GM19463 (cell line): ENCODE results near the gene MAP1LC3A.
A peak's percentile ranks its signal among the peaks of the same experiment; 100 is the strongest.

Experiments used
- ATAC-seq: cut with Tn5 transposase; IDR thresholded peaks from one replicate; pipeline ENCODE4 v1.9.1; 2021; ENCODE audit warnings: mild to moderate bottlenecking, moderate library complexity; ENCODE audit not compliant: unreplicated experiment

MAP1LC3A gene

DNA sequence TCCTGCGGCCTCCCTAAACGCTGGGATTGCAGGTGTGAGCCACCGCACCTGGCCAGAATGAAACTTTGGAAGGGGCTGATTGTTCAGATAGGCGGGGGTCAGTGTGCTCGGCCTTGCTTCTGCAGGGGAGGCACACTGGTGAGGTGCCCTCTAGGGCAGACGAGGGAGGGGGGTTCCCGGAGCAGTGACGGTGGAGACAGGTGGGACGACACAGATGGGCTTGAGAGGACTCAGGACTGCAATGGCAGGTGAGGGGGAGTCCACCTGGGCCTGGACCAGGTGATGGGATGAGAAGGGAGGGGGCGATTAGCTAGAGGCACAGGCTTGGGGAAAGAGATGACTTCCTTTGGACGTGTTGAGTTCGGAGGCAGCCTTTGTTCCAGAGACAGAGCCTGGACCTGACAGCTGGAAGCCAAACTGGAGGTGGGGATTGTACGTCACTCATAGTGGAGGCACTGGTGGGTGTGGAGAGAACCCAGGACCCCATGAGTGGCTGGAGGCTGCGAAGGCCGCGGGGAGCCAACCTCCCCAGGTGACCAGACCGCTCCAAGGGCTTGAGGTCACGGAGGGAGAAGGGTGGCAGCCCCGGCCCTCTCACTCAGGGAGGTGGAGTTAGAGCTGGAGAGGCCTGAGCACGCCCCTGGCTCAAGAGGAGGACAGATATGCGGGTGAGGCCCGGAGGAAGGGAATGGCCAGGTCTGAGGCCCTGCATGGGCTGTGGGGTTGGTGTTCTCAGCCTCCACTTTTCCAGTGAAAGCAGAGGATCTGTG lies 10.5 kb upstream of the MAP1LC3A start:
- ATAC-seq = no peak

DNA sequence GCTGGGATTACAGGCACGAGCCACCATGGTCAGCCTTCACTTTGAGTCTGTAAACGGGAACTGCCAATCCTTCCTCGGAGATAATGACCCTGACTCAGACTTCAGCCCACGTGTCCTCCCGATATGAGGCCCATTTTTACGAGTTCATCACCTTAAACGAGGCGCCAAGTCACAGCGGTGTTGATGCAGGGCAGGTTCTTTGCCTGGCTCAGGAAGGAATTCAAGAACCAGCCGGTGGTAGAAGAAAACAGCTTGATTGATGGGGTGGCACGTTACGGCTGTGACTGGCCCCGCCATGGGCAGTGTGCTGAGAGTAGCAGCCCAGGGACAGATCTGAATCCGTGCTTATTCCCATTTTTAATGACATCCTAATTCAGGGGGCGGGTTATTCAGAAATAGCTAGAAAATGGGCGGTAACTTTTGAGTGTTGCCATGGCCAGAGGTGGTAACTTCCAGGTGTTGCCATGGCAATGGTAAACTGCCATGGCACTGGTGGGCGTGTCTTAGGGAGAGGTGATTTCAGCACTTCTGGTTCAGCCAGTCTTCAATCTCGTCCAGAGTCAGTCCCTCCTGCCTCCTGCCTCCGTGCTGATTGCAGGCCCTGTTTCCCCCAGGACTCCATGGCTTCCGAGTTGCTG lies 9.1 kb upstream of the MAP1LC3A start:
- no peak for ATAC-seq

DNA sequence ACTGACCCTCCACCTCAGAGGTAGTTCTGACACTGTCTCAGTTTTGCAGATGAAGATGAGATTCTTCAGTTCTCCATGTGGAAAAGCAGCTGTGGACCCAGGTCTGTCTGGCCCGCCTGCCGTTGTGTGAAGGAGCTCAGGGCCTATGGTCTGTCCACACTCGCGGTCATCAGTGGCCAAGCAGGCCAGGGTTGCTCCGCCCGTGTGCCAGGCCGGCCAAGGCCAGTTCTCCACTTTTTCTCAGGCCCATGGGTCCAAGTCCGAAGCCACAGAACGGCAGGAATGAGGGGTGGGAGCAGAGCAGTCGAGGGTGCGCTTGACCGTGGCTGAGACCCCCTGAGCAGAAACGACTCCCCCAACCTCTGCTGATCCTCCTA lies 8.6 kb upstream of the MAP1LC3A start:
- no peak for ATAC-seq

DNA sequence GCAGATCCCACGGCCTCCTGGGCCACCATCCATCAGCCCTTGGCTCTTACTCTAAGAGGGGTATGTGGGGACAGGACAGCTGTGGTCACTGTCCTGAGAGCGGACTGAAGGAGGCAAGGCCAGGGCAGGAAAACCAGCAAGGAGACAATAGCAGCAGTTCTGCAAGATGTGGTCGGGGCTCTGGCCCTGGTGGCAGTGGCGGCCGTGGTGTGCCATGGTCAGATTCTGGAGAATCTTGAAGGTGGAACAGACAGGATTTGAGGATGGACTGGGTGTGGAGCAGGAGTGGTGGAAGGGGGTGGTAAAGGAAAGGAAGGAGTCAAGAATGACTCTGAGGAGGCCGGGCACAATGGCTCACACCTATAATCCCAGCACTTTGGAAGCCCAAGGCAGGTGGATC lies 5.9 kb upstream of the MAP1LC3A start:
- no peak for ATAC-seq

DNA sequence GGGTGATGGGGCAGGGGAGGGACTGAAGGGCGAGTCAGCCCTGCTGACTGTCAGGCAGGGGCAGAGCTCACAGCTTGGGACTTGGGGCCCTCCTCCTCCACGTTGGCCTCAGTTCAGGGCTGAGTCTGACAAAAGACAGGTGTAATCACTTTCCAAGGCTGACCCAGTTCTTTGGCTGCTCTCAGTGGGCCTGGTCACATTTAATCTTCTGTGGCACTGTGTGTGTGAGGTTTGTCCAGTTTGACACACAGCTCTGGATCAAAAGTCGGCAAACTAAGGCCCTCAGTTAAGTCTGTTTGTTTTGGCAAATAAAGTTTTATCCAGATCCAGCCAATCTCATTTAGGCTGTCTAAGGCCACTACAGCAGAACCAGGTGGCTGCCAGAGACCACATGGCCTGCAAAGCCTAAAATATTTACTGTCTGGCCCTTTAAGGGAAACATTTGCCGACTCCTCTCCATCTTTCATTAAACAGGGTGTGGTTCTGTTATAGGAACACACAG lies 5.1 kb upstream of the MAP1LC3A start:
- ATAC-seq = no peak

DNA sequence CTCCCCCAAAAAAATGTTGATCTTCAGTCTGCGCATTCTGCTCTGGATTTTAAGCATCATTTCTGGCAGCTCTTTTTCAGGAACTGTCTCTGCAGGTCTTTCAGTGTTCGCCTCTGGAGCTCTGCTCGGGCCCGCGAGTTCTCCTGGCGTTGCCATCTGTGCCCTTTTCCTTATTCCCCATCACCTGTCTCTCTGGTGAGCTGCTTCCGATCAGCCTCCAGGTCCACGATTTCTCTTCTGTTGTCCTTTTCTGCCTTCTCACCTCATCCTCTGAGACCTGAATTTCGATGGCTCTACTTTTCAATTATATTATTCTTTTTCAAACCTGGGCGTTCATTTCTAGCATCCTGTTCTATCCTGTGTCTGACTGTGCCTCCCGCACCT lies 590 bp upstream of the MAP1LC3A start:
- ATAC-seq = no peak

DNA sequence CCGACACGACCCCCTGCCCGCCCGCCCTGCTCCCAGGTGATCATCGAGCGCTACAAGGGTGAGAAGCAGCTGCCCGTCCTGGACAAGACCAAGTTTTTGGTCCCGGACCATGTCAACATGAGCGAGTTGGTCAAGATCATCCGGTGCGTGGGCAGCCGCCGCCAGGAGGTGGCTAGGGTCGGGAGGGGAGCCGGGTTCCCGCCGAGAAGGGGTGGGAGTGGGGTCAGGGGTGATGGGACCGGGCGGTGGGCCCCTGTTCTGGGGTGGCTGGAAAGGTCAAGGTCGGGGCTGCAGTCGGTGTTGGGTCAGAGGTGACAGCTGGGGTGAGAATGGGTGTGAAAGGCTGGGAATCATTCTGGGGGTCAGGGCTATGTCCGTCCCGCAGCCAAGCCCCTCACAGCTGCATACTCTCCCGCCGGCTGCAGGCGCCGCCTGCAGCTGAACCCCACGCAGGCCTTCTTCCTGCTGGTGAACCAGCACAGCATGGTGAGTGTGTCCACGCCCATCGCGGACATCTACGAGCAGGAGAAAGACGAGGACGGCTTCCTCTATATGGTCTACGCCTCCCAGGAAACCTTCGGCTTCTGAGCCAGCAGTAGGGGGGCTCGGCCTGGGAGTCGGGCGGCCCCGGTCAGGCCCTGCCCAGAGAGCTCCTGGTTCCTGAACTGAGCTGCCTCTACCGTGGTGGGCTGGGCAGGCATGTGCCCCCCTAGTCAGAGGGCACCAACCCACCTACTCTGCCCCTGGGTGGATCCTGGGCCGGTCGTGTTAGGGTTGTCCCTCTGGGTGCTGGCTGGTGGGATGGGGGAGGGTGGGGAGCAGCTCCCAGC lies 1.0 kb downstream of the MAP1LC3A start:
- no peak for ATAC-seq

DNA sequence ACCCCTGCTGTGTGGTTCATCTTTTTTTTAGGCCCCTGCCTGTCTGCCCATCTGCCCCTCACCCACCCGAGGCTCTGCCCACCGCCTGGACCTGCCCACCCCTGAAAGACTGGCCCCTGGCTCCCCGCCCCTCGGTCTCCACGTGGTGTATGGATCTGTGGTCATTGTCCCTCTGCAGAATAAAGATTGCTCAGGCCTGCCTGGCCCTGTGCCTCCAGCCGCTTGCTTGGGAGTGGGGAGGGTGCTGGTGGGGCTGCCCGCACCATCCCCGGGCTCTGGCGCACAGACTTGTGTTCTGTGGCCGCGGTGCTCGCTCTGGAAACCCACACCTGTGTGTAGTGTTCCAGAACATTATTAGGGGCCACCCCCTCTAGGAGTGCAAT lies 1.6 kb downstream of the MAP1LC3A start:
- ATAC-seq = no peak

DNA sequence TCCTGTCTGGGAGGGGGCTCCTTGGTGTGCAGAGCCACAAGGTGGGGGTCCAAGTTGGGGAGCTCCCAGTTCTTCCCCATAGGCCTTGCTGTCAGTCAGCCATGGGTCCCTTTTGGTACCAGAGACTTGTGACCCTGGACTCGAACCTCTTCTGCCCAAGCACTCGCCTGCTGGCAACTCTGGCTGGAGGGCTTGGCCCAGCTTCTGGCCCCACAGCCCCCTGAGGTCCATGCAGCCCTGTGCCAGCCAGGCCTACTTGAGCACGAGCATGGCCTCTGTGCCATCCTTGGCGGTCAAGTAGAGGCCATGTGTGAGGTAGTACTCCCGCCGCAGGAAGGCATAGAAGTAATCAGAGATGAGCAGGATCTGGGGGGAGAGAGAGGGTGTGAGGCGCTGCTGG lies 2.1 kb downstream of the MAP1LC3A start:
- ATAC-seq = no peak

DNA sequence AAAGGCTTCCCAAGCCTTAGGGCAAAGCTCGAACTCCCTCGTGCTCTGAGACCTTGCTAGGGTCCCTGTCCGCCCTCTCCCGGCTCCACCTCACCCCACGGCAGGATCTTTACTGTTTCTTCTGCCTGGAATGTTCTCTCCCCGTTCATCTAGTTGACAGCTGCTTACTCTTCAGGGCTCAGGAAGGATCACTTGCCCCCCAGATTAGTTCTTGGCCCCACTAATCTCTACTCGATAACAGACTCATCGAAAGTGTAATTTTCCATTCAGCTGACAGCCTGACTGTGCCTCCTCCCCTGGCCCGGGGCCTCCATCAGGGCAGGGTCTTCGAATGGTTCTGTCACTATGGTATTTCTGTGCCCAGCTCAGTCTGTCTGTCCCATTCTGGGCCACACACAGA lies 3.1 kb downstream of the MAP1LC3A start:
- no peak for ATAC-seq

DNA sequence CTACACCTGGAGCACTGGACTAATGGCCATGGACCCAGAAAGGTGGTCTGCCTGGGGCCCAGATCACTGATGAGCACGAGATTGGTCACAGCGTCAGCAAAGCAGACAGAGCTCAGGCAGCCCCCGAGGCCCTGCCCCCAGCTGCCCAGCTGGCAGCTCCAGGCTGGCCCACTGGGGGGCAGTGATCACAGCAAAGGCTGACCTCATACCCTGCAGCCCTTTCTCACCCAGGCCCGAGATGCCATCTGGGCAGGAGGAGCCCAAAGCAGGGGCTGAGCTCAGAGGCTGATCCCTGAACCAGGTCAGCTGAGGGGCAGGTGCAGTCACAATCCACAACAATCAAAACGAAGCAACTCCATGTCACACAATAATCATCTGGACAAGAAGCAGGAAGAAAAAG lies 4.1 kb downstream of the MAP1LC3A start:
- ATAC-seq = no peak

DNA sequence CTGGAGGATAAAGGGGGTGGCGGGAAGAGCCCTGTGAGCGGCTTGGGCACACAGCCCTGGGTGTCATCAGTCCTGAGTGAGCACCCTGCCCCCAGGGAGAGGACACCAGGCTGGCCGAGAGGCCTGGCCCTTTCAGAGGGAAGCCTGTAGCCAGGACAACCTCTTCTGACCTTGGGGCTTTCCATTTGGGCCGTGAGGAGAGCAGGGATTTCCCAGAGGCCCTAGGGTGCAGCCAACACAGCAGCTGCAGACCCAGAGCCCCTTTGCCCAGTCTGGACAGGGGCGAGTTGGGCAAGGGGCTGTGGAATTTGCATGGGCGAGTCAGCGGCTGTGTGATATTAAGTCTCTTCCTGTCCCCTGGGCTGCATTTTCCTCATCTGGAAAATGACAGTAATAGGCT lies 6.3 kb downstream of the MAP1LC3A start:
- ATAC-seq = peak; percentile 48

DNA sequence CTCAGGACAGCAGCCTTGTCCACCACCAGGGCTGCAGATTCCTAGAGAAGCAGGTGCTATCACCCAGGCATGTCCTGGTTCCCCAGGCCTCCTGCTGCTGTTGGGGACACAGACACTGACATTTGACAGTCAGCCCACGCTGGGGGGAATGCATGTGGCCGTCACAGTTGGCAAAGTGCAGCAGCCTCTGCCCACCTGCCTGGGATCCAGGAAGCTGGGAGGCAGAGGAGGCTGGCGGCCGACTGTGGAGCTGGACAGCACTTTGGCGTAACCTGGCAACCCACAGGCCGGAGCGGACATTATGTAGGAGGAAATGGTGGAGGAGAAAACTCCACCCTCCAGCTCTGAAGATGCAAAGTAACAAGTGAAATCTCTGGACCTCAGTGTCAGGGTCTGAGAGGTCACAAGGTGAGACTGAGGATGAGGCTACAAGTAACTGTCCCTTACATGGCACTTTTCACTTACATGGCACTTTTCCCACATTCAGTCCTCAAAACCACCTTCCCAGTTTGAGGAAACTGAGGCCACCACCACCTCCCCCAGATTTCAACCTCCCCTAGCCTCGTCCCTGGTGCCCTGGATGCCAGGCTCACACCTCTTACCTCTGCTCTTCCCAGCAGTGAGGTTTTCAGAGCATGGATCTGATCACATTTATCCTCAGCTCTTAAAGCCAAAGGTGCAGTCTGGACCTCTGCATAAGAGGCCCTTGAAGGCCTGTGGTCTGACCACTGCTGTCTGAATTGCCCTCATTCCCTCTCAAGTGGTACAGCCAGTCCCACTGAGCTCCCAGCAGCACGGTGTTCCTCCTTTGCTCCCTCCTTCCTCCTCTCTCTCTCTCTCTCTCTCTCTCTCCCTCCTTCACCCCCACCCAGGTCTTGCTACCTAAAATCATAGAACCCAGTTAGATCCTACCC lies 8.7 kb downstream of the MAP1LC3A start:
- no peak for ATAC-seq

DNA sequence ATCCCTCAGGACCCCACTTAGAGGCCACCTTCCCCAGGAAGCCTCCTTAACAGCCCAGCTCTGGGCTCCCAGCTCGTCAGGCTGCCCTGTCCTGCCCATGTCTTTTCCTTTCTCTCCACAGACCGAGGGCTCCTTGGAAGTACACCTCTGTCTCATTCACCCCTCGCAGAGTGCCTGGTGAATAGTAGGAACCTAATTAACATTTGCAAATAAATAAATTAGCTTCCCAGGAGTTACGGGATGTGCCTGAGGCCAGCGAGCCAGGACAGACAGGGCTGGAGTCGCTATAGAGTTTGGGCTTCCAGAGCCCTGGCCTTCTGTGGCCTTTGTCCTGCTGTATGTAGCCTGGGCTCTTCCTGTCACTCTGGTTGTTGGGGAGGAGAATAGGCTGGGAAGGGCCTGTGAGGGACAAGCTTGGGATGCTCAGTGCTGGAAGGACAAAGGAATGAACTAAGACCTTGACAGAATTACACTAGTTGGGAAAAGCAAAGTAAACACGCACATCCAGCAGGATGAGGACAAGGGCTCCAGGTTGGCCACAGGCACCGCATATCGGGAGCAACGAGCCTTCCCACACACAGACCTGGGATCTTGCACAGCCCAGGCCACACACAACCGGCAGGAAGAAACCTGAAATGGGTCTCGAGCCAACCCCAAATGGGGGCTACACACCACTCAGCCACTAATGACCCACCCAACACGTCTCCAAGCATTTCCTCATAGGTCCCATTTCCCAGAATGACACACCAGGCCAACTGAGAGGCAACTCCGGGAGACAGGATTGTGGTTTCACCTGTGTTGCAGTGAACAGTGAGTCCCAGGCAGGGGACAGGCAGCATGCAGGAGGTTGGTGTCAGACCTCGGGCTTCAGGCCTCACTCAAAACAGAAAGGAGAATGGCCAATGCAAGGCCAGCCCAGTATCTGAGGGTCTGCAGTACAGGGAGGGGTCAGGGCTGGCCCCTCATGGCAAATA lies 9.7 kb downstream of the MAP1LC3A start:
- ATAC-seq = no peak

DNA sequence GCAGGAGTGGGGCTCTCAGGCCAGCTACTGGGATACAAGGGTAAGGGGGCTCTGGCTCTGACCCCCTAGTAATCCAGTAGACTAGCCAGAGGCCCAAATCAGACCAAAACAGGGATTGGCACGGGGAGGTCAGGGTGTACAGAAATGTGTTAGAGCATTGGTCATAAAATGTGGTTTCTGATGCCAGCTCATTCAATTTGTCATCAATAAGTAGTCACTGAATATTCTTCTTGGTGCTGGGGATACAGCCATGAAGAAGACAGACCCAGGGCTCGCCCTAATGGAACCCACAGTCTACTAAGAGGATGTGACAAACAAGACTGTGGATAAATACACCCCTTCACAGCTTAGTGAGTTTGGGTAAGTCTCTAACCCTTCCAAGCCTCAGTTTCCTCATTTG lies 11.1 kb downstream of the MAP1LC3A start:
- ATAC-seq = no peak

DNA sequence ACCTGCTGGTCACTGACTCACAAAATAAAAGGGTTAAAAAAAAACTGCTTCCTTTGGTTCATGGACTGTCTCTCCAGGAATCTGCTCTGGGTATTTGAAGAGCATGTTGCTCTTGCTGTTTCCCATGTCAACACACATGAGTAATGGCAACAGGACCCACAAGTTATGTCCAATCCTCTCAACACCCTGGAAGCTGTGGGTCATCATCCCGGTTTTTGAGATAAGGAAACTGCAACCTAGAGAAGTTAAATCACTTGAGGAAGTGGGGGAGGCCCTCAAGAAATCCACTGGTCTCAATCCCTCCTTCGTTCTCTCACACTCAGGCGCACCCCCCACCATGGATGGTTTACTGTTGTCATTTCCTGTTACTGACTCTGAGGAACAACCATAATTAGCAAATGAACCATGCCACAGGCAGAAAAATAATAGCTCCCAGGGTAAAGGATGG lies 12.4 kb downstream of the MAP1LC3A start:
- ATAC-seq = no peak

DNA sequence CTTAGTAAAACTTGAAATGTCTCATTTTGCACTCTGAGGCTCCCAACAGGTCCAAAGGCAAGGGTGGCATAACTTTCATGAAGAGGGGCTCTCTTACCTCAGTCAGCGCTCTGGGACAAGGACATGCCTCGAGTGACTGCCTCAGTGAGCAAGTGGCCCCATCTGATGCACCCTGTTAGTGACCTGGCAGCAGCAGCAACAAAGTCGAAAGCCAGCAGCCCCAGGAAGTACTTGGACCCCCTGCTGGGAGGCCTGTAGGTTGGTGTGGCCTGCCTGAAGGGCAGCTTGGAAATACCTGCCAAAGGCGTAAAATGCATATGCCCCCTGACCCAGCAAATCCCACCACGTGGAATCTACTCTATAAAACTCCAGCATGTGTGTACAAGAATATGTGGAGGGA lies 13.2 kb downstream of the MAP1LC3A start:
- ATAC-seq = no peak

DNA sequence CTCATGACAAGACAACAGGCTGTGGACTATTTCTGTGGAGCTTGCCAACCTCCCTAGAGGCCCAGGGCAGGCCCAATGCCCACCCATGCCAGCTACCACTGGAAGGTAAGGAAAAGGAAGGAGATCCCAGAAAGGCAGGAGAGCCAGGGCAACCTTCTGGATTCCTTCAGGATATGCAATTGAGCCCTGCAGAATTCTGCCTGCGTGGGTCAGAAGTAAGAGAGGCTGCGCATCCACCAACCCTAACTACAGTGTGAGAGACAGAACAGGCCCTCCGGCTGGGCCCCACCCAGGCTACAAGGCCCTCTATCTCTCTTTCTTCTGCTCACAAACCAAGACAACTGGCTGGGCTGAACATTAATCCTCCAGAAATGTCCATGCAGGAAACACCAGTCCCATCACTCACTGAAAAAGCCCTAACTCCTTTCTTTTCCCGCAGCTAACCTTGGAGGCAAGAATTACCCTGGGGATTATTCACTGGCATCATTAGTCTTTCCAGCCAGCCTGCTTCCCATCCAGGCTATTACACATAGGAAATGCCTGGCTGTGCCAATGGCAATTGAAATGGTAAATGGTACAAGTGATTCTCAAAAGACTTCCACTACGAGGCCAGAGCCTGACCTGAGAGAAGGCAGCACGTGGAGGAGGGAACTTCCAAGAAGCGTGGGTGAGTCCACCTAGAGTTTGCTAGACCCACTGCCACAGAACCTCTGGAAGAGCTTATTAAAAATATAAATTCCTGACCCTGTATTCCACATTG lies 15.2 kb downstream of the MAP1LC3A start:
- ATAC-seq = no peak

DNA sequence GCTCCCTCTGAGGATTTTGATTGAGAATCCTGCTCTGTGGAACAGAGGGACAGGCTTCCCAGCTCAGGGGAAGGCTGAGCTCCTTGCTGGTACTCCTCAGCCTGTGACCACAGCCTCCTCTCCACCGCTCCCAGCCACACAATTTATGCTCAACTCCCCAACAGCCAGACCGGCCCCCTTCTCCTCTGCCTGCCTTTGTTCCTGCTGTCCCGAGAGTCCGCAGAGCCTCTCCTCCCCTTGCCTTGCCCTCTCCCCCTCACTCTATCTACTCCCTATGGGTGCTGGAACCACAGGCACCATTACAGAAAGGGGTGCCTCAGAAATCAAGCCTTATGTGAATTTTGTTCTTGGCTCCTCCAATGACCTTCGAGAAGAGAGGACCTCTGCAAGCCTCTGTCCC lies 15.9 kb downstream of the MAP1LC3A start:
- ATAC-seq = no peak
